HFFc6 (cell line): Measurements from ENCODE around the gene CFAP77. TPM values are rescaled to one million over a fixed set of nuclear protein-coding genes. Genes with fewer than 3 reads are reported as not detected.

Experiments used
- DNase-seq: peaks from one replicate; pipeline ENCODE4 v3.0.0-alpha.2; 2018
- H3K27ac Mint-ChIP-seq: 2 replicates; pipeline ENCODE4 v1.8.0; 2020; ENCODE audit warnings: mild to moderate bottlenecking, mixed read lengths
- H3K27me3 Mint-ChIP-seq: 2 replicates; pipeline ENCODE4 v1.8.0; 2021; ENCODE audit warnings: mild to moderate bottlenecking, moderate library complexity, mixed read lengths; ENCODE audit not compliant: insufficient read depth
- H3K36me3 Mint-ChIP-seq: 2 replicates; pipeline ENCODE4 v1.8.0; 2021; ENCODE audit warnings: low read depth, mixed read lengths
- H3K4me1 Mint-ChIP-seq: 2 replicates; pipeline ENCODE4 v1.8.0; 2020; ENCODE audit warnings: low read depth, mixed read lengths
- H3K4me3 Mint-ChIP-seq: 2 replicates; pipeline ENCODE4 v1.8.0; 2020; ENCODE audit warnings: mild to moderate bottlenecking, moderate library complexity, mixed read lengths
- H3K9me3 Mint-ChIP-seq: 2 replicates; pipeline ENCODE4 v1.8.0; 2020; ENCODE audit warnings: mild to moderate bottlenecking, mixed read lengths
- CTCF ChIP-seq: fragments of 200-600 bp; sonication (generic); IDR thresholded peaks from 2 replicates; pipeline ENCODE4 v1.5.0; 2021; ENCODE audit warnings: antibody characterized with exemption, mild to moderate bottlenecking
- total RNA-seq, 6 experiments: library from RNA; stranded (reverse); fragmentation: NEBNext Ultra II Directional; extraction: Animal tissue kit (Norgen Biotek cat#: 25700); gene quantifications; 2 replicates in 1 of 6; 3 replicates in 5 of 6; pipeline ENCODE4 v1.2.3, GENCODE V29; 2021

CFAP77 gene
- total RNA-seq, 6 experiments from 2014 or later: not detected

GRCh38 chr9:132536124-132536523 is 126.1 kb downstream of the CFAP77 start:
- Mint-ChIP-seq H3K9me3 (peaks cover 5% of the 10 kb centered on the region), H3K27ac (no peak overlapping the region), H3K27me3 (peaks cover 53% of the 10 kb centered on the region), H3K36me3 (no peaks in the 10 kb centered on the region), H3K4me1 (no peaks in the 10 kb centered on the region), H3K4me3 (no peak overlapping the region)
- no peak for TF ChIP-seq CTCF
- no peak for DNase-seq

GRCh38 chr9:132537352-132537751 is 127.3 kb downstream of the CFAP77 start:
- Mint-ChIP-seq H3K36me3 (no peaks in the 10 kb centered on the region), H3K9me3 (peaks cover 5% of the 10 kb centered on the region), H3K4me1 (no peaks in the 10 kb centered on the region), H3K27ac (no peak overlapping the region), H3K27me3 (peaks cover 47% of the 10 kb centered on the region), H3K4me3 (no peak overlapping the region)
- no peak for DNase-seq
- TF ChIP-seq CTCF: no peak

GRCh38 chr9:132538071-132538470 is 128.1 kb downstream of the CFAP77 start:
- DNase-seq: no peak
- no peak for TF ChIP-seq CTCF
- H3K4me3 Mint-ChIP-seq: no peak overlapping the region
- no peaks in the 10 kb centered on the region for H3K4me1 Mint-ChIP-seq
- peaks cover 5% of the 10 kb centered on the region for H3K9me3 Mint-ChIP-seq
- H3K27me3 Mint-ChIP-seq: peaks cover 45% of the 10 kb centered on the region
- H3K36me3 Mint-ChIP-seq: no peaks in the 10 kb centered on the region
- no peak overlapping the region for H3K27ac Mint-ChIP-seq

GRCh38 chr9:132539096-132539495 is 129.1 kb downstream of the CFAP77 start:
- Mint-ChIP-seq H3K4me1 (no peaks in the 10 kb centered on the region), H3K27ac (no peak overlapping the region), H3K36me3 (no peaks in the 10 kb centered on the region), H3K9me3 (peaks cover 5% of the 10 kb centered on the region), H3K27me3 (peaks cover 48% of the 10 kb centered on the region), H3K4me3 (no peak overlapping the region)
- DNase-seq: no peak
- TF ChIP-seq CTCF: no peak

- H3K36me3 Mint-ChIP-seq: no peaks in the 10 kb centered on the region
- TF ChIP-seq CTCF: no peak
- H3K9me3 Mint-ChIP-seq: no peaks in the 10 kb centered on the region
- no peak overlapping the region for H3K27ac Mint-ChIP-seq
- DNase-seq: no peak
- peaks cover 55% of the 10 kb centered on the region for H3K27me3 Mint-ChIP-seq
- no peak overlapping the region for H3K4me3 Mint-ChIP-seq
- no peaks in the 10 kb centered on the region for H3K4me1 Mint-ChIP-seq
Measured at GRCh38 chr9:132541051-132541450, 131.0 kb downstream of the CFAP77 start.
